IPS DF 6.9 (cell line): ENCODE data around the gene GGA1.

Experiments used
- DNase-seq: peaks from one replicate; pipeline ENCODE4 v3.0.0-alpha.2; 2013; ENCODE audit warnings: low read depth, low spot score
- H3K27ac ChIP-seq: one replicate; pipeline ENCODE4 v1.5.1; 2013; ENCODE audit warnings: low read length, control low read depth
- H3K27me3 ChIP-seq: 2 replicates; pipeline ENCODE4 v1.6.1; 2013; ENCODE audit warnings: mild to moderate bottlenecking, low read length; ENCODE audit not compliant: control insufficient read depth, insufficient read depth
- H3K36me3 ChIP-seq: 2 replicates; pipeline ENCODE4 v1.6.1; 2013; ENCODE audit warnings: low read length; ENCODE audit not compliant: control insufficient read depth, insufficient read depth
- H3K4me1 ChIP-seq: 2 replicates; pipeline ENCODE4 v1.6.1; 2013; ENCODE audit warnings: low read length; ENCODE audit not compliant: control insufficient read depth, insufficient read depth
- H3K4me3 ChIP-seq: 2 replicates; pipeline ENCODE4 v1.5.1; 2013; ENCODE audit warnings: mild to moderate bottlenecking, low read length
- H3K9me3 ChIP-seq: 2 replicates; pipeline ENCODE4 v1.6.1; 2013; ENCODE audit warnings: low read length, inconsistent platforms; ENCODE audit not compliant: control insufficient read depth, insufficient read depth
- WGBS: extraction: QIAGEN DNeasy Blood & Tissue Kit; methylation state at CpG from one replicate; pipeline ENCODE4 v1.1.7; 2013; ENCODE audit warnings: mixed read lengths, missing lambda C conversion rate; ENCODE audit not compliant: insufficient read length, insufficient coverage; 5-methylcytosine and 5-hydroxymethylcytosine counted together

Gene GGA1

GRCh38 chr22:37610480-37611129, 2.0 kb downstream of the GGA1 start:
- Histone ChIP-seq H3K4me1 (no peaks in the 10 kb centered on the region), H3K36me3 (no peaks in the 10 kb centered on the region; the same call in 1 of the 2 replicates), H3K9me3 (no peaks in the 10 kb centered on the region), H3K27ac (no peak overlapping the region), H3K4me3 (no peak overlapping the region), H3K27me3 (no peaks in the 10 kb centered on the region)
- no peak for DNase-seq
- WGBS = no CpG with 5 or more reads among the region's 15 CpGs

DNA sequence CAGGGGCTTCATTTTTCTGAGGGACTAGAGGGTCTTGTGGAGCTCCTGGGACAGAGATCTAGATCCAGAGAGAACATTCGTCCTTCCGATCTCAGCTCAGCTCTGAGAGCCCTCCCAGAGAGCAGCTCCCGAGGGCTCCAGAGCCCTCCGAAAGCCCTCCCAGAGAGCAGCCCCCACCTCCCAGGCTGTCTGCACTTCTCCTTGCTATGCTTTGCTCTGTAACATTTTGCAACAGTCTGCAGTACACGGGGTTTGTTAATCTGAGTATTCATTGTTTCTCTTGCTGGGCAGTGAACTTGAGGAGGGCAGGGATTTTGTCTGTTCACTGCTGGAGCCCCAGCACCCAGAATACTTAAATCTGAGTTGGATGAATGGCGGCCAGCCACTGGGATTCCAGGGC, 2.6 kb downstream of the GGA1 start:
- no peaks in the 10 kb centered on the region for H3K4me1 ChIP-seq
- H3K36me3 ChIP-seq = peaks cover 2% of the 10 kb centered on the region; the same call in 1 of the 2 replicates
- H3K27ac ChIP-seq = no peak overlapping the region
- no peak overlapping the region for H3K4me3 ChIP-seq
- no peak for DNase-seq
- no peaks in the 10 kb centered on the region for H3K27me3 ChIP-seq
- no peaks in the 10 kb centered on the region for H3K9me3 ChIP-seq
- no CpG with 5 or more reads among the region's 6 CpGs for WGBS

DNA sequence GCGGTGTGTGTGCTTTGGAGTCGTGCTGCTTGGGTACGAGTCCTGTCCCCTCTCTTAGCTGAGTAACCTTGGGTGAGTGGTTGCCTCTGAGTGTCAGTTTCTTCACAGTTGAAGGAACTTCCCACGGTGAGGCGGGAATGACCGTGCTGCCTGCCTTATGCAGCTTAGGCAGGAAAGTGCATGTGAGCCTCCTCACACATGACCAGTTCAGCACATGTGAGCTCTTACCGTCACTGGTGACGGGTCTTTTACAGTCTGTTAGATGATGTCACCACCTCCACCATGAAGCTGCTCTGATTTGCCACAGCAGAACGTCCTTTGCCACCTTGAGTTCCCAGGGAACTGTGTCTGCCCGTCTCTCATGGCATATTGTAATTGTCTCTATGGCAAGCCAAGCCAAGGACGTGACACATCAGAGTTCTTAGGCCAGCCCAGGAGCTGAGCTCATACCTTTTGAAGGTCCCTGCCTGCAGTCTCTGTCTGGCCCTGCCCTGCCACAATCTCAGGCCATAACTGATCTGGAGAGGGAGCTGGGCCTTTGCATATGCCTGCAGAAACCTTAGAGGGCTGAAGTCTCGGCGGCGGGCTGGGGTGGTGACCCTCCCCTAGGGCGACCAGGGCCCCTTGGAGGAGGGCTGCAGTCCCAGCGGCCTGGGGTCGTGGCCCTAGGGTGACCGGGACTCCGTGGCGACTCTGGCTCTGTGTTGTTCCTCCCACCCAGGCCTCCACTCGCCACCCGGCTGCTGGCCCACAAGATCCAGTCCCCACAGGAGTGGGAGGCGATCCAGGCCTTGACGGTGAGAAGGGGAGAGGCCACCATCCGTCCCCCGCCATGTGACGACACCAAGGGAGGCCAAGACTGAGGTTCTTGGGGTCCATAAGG, 7.8 kb downstream of the GGA1 start:
- Histone ChIP-seq H3K27me3 (no peaks in the 10 kb centered on the region), H3K4me1 (no peaks in the 10 kb centered on the region), H3K4me3 (no peak overlapping the region), H3K27ac (no peak overlapping the region), H3K36me3 (peaks cover 18% of the 10 kb centered on the region; the same call in 1 of the 2 replicates), H3K9me3 (no peaks in the 10 kb centered on the region)
- no peak for DNase-seq
- no CpG with 5 or more reads among the region's 27 CpGs for WGBS

DNA sequence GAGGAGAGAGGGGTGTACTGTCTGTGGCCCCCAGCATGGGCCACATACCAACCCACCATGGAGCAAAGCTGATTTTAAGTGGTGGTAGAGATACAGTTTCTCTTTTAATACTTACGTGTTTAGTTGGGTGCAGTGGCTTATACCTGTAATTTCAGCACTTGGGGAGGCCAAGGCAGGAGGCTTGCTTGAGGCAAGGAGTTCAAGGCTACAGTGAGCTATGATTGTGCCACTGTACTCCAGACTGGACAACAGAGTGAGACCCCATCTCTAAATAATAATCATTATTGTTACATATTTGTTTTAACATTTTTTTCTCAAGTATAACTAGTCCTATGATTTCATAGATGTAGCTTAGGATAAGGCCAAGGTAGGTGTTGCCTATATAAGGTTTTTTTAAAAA, 8.8 kb downstream of the GGA1 start:
- no CpG with 5 or more reads among the region's 1 CpG for WGBS
- DNase-seq = no peak
- no peak overlapping the region for H3K27ac ChIP-seq
- H3K4me3 ChIP-seq = no peak overlapping the region
- peaks cover 18% of the 10 kb centered on the region; the same call in 1 of the 2 replicates for H3K36me3 ChIP-seq
- no peaks in the 10 kb centered on the region for H3K9me3 ChIP-seq
- no peaks in the 10 kb centered on the region for H3K4me1 ChIP-seq
- H3K27me3 ChIP-seq = no peaks in the 10 kb centered on the region

- H3K4me3 ChIP-seq = no peak overlapping the region
- H3K27me3 ChIP-seq = no peaks in the 10 kb centered on the region
- peaks cover 20% of the 10 kb centered on the region; the same call in 1 of the 2 replicates for H3K36me3 ChIP-seq
- H3K9me3 ChIP-seq = no peaks in the 10 kb centered on the region
- WGBS = no CpG with 5 or more reads among the region's 14 CpGs
- no peak overlapping the region for H3K27ac ChIP-seq
- DNase-seq = no peak
- H3K4me1 ChIP-seq = no peaks in the 10 kb centered on the region
Observed at GRCh38 chr22:37618072-37618656, 9.5 kb downstream of the GGA1 start.

- no CpG with 5 or more reads among the region's 6 CpGs for whole genome bisulfite sequencing
- no peak overlapping the region for H3K4me3 ChIP-seq
- H3K9me3 ChIP-seq = no peaks in the 10 kb centered on the region
- no peak for DNase-seq
- H3K27me3 ChIP-seq = no peaks in the 10 kb centered on the region
- no peak overlapping the region for H3K27ac ChIP-seq
- H3K36me3 ChIP-seq = peaks cover 22% of the 10 kb centered on the region; the same call in 1 of the 2 replicates
- 0 out of 2 replicates have a peak, but pooled peaks cover 2% of the 10 kb centered on the region for H3K4me1 ChIP-seq
Observed at GRCh38 chr22:37618674-37619073, 10.0 kb downstream of the GGA1 start.

GRCh38 chr22:37619991-37620390, 11.4 kb downstream of the GGA1 start:
- DNase-seq = no peak
- H3K4me3 ChIP-seq = no peak overlapping the region
- peaks cover 22% of the 10 kb centered on the region for H3K36me3 ChIP-seq
- WGBS = no CpG with 5 or more reads among the region's 7 CpGs
- 0 out of 2 replicates have a peak, but pooled peaks cover 2% of the 10 kb centered on the region for H3K4me1 ChIP-seq
- H3K9me3 ChIP-seq = no peaks in the 10 kb centered on the region
- no peaks in the 10 kb centered on the region for H3K27me3 ChIP-seq
- H3K27ac ChIP-seq = no peak overlapping the region

DNA sequence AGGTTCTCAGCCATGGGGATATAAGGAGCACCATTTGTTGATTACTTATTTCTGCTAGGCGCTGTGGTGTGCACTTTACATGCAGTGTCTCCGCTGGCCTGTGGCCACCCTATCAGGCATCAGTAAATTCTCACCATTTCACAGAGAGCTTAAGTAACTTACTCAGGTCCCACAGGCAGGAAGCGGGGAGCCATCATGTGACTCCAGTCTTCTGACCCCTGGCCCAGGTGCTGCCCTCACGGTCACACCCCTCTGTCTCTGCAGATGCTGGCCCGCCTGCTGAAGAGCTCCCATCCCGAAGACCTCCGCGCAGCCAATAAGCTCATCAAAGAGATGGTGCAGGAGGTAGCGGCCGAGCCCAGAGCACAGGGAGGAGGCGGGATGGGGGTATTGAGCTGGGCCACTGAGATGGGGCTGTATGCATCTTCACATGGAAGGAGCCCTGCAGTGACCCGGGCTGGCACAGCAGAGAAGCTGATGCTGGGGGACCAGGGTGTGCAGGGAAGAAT, 12.8 kb downstream of the GGA1 start:
- 0 out of 2 replicates have a peak, but pooled peaks cover 2% of the 10 kb centered on the region for H3K4me1 ChIP-seq
- H3K9me3 ChIP-seq = no peaks in the 10 kb centered on the region
- H3K27me3 ChIP-seq = no peaks in the 10 kb centered on the region
- no peak overlapping the region for H3K4me3 ChIP-seq
- WGBS = no CpG with 5 or more reads among the region's 12 CpGs
- no peak for DNase-seq
- H3K36me3 ChIP-seq = peaks cover 23% of the 10 kb centered on the region
- H3K27ac ChIP-seq = no peak overlapping the region

- peaks cover 4% of the 10 kb centered on the region; the same call in 1 of the 2 replicates for H3K4me1 ChIP-seq
- no CpG with 5 or more reads among the region's 22 CpGs for WGBS
Observed at GRCh38 chr22:37623075-37624016, 14.7 kb downstream of the GGA1 start.

More at GRCh38 chr22:37623075-37624016, 14.7 kb downstream of the GGA1 start:
- Histone ChIP-seq H3K36me3 (peaks cover 13% of the 10 kb centered on the region), H3K27me3 (no peaks in the 10 kb centered on the region), H3K27ac (no peak overlapping the region), H3K4me3 (no peak overlapping the region), H3K9me3 (no peaks in the 10 kb centered on the region)
- DNase-seq = no peak
